T-cell (primary cell): ENCODE results near the gene RXRA. TPM values are rescaled to one million over a fixed set of nuclear protein-coding genes. Genes with fewer than 3 reads are reported as not detected.

Experiments used
- ATAC-seq, 4 experiments: fragments of 200-7000 bp in 3 of 4; fragments of 150-1000 bp in 1 of 4; cut with Tn5 transposase; replicated peaks in 1 of 4; 1 replicate in 3 of 4; 2 replicates in 1 of 4; pipeline ENCODE4 v1.10.0; 2021; ENCODE audit warnings: moderate library complexity in 3 of 4, mild to moderate bottlenecking in 2 of 4, moderate number of reproducible peaks in 1 of 4
- CTCF ChIA-PET, 2 donors: fragments of 300-600 bp; sonication (Branson Sonifier 250); formaldehyde crosslinking; loops; one replicate each; lab custom pipeline; 2022; ENCODE audit warnings: antibody characterized with exemption in 2 of 2; lab: Charles Lee
- POLR2A ChIA-PET, 2 donors: fragments of 300-600 bp; sonication (Branson Sonifier 250); formaldehyde crosslinking; loops; one replicate each; lab custom pipeline; 2022; ENCODE audit warnings: antibody characterized with exemption in 2 of 2; lab: Charles Lee
- DNase-seq, 35 experiments: peaks; one replicate each; pipeline versions ENCODE4 v3.0.0 to v3.0.0-alpha.2; 2013 to 2023
- H3K27ac ChIP-seq: one replicate; pipeline ENCODE4 v1.5.1; 2013; ENCODE audit warnings: low read length
- H3K27me3 ChIP-seq, 2 experiments: replicated peaks in 1 of 2; 1 replicate in 1 of 2; 2 replicates in 1 of 2; pipeline versions ENCODE4 v1.6.1 to v1.7.0; 2013; ENCODE audit warnings: low read length in 1 of 2, mixed read lengths in 1 of 2; ENCODE audit not compliant: control insufficient read depth in 2 of 2, insufficient read depth in 2 of 2; ENCODE audit errors: extremely low read depth in 1 of 2
- H3K36me3 ChIP-seq, 2 donors: 1 replicate in 1 of 2; 2 replicates in 1 of 2; pipeline versions ENCODE4 v1.6.1 to v1.7.0; 2013; ENCODE audit warnings: low read length in 1 of 2; ENCODE audit not compliant: control insufficient read depth in 2 of 2, insufficient read depth in 1 of 2; ENCODE audit errors: extremely low read depth in 1 of 2
- H3K4me1 ChIP-seq, 2 experiments: 1 replicate in 1 of 2; 2 replicates in 1 of 2; pipeline versions ENCODE4 v1.6.1 to v1.7.0; 2013; ENCODE audit warnings: low read length in 2 of 2, mixed read lengths in 1 of 2; ENCODE audit not compliant: insufficient read depth in 2 of 2, control insufficient read depth in 1 of 2; ENCODE audit errors: extremely low read depth in 1 of 2
- H3K4me3 ChIP-seq, 2 donors: 1 replicate in 1 of 2; 2 replicates in 1 of 2; pipeline versions ENCODE4 v1.5.1 to v1.7.0; 2013; ENCODE audit warnings: mild to moderate bottlenecking in 2 of 2, low read length in 1 of 2, moderate library complexity in 1 of 2; ENCODE audit not compliant: control insufficient read depth in 1 of 2; ENCODE audit errors: extremely low read depth in 1 of 2
- H3K9me3 ChIP-seq: 2 replicates; pipeline ENCODE4 v1.7.0; 2013
- H3K27ac Mint-ChIP-seq, 2 donors: one replicate each; pipeline ENCODE4 v1.8.0; 2020 to 2021; ENCODE audit warnings: mild to moderate bottlenecking in 2 of 2, mixed read lengths in 2 of 2
- H3K27me3 Mint-ChIP-seq, 2 donors: one replicate each; pipeline ENCODE4 v1.8.0; 2021 to 2022; ENCODE audit warnings: mixed read lengths in 2 of 2
- H3K36me3 Mint-ChIP-seq: one replicate; pipeline ENCODE4 v1.8.0; 2021; ENCODE audit warnings: mixed read lengths
- H3K4me1 Mint-ChIP-seq, 3 donors: one replicate each; pipeline ENCODE4 v1.8.0; 2020 to 2022; ENCODE audit warnings: mixed read lengths in 3 of 3, mild to moderate bottlenecking in 1 of 3
- H3K4me3 Mint-ChIP-seq, 3 donors: one replicate each; pipeline ENCODE4 v1.8.0; 2020 to 2022; ENCODE audit warnings: mild to moderate bottlenecking in 3 of 3, mixed read lengths in 3 of 3, moderate library complexity in 3 of 3
- H3K9me3 Mint-ChIP-seq, 3 donors: one replicate each; pipeline ENCODE4 v1.8.0; 2020 to 2022; ENCODE audit warnings: mixed read lengths in 3 of 3
- WGBS: methylation state at CpG from one replicate; pipeline ENCODE4 v1.1.5; 2013; ENCODE audit warnings: missing lambda C conversion rate; ENCODE audit not compliant: insufficient coverage; 5-methylcytosine and 5-hydroxymethylcytosine counted together
- total RNA-seq, 35 experiments: library from RNA in 6 of 35; stranded (reverse) in 6 of 35; fragments of 120-200 nt in 1 of 35; gene quantifications; one replicate each; pipeline versions ENCODE4 v1.2.1 to v1.2.4 and lab custom pipeline; 2013 to 2026

Gene RXRA
- total RNA-seq, 5 donors from 2014 or later (not counting 1 experiment from before 2014, with no cell fraction given): 5.6 to 17.7 (median 14.5) TPM

- Mint-ChIP-seq H3K27ac (no peak overlapping the region), H3K4me1 (peaks cover 0 to 3% (median 3%) of the 10 kb centered on the region in 3 donors), H3K36me3 (no peaks in the 10 kb centered on the region), H3K4me3 (no peak overlapping the region), H3K27me3 (peaks cover 0 to 10% of the 10 kb centered on the region in 2 donors), H3K9me3 (no peaks in the 10 kb centered on the region)
- 78% methylated on average over 11 of the region's 12 CpGs for WGBS
- Histone ChIP-seq H3K4me1 (peaks cover 0 to 11% of the 10 kb centered on the region in 2 experiments), H3K4me3 (no peak overlapping the region), H3K27me3 (peaks cover 0 to 56% of the 10 kb centered on the region in 2 experiments), H3K27ac (no peak overlapping the region), H3K9me3 (no peaks in the 10 kb centered on the region), H3K36me3 (no peaks in the 10 kb centered on the region)
- ChIA-PET CTCF (no interaction called here), POLR2A (no interaction called here)
- ATAC-seq: no peak
- no peak for DNase-seq
Observed at GRCh38 chr9:134289241-134289875, 36.9 kb upstream of the RXRA start.

DNA sequence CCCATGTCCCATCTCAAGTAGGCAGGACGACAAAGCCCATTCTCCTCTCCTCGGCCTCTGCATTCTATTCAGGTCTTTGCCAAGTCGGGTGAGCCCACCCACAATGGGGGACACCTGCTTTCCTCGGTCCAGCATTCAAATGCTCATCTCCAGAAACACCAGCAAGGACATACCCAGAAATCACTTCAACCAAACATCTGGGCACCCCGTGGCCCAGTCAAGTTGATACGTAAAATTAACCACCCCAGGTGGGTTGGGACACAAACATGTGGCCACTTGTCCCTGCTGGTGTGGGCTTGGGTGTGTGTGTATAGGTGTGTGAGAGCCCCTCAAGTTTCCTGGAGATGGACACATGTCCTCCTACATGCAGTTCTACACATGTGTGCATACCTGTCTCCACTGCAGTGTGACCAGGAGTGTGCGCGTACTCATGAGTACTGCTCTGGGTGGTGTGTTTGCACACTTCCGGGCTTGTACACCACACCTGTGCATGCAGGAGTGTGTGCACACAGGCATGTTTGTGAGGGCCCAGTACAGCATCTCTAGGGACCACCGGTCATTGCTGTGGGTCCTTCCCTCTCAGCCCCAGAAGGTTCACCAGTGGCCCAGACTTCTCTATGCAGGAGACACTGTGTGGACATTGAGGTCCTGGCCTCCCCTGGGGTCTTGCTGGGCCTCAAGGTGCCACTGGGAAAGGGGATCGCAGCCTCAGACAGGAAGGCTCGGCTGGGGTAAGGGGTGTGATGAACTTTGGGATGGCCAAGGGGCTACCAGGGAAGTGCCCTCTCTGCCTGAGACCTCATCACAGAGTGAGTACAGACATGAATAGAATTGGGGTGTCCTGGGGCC lies 35.4 kb upstream of the RXRA start:
- Mint-ChIP-seq H3K27me3 (peaks cover 0 to 10% of the 10 kb centered on the region in 2 donors), H3K36me3 (no peaks in the 10 kb centered on the region), H3K4me3 (no peak overlapping the region), H3K9me3 (no peaks in the 10 kb centered on the region), H3K4me1 (peaks cover 0 to 3% (median 3%) of the 10 kb centered on the region in 3 donors), H3K27ac (no peak overlapping the region)
- DNase-seq (no peak), ATAC-seq (no peak)
- WGBS: 85% methylated on average over 6 of the region's 12 CpGs
- Histone ChIP-seq H3K9me3 (no peaks in the 10 kb centered on the region), H3K4me3 (no peak overlapping the region), H3K4me1 (peaks cover 0 to 11% of the 10 kb centered on the region in 2 experiments), H3K27me3 (peaks cover 0 to 56% of the 10 kb centered on the region in 2 experiments), H3K27ac (no peak overlapping the region), H3K36me3 (no peaks in the 10 kb centered on the region)
- ChIA-PET CTCF (no interaction called here), POLR2A (no interaction called here)

DNA sequence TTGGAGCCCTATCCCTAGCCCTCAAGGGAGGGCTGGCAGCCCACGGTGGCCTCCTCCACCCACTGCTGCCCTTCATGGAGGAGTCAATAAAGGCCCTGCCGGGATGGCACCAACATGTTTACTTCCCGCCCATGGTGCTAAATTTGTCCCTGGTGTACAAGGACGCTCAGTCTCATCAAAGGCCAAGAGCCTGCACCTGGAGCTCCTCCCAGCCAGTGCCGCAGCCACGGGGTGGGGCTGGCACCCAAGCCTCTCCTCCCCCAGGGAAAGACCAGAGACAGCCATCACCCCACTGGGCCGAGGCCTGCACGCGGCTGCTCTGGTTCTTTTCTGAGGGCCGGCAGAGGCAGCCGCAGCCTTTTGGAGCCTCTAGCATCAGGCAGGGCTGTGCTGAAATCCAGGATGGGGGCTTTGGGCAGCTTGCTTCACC lies 34.8 kb upstream of the RXRA start:
- H3K27me3 Mint-ChIP-seq: peaks cover 0 to 10% of the 10 kb centered on the region in 2 donors
- Histone ChIP-seq H3K27me3 (peaks cover 0 to 60% of the 10 kb centered on the region in 2 experiments), H3K4me1 (peaks cover 0 to 16% of the 10 kb centered on the region in 2 experiments), H3K4me3 (no peak overlapping the region), H3K36me3 (no peaks in the 10 kb centered on the region), H3K9me3 (no peaks in the 10 kb centered on the region), H3K27ac (no peak overlapping the region)
- H3K4me1 Mint-ChIP-seq: peaks cover 0 to 3% (median 3%) of the 10 kb centered on the region in 3 donors
- no peak overlapping the region for H3K27ac Mint-ChIP-seq
- POLR2A ChIA-PET: no interaction called here
- 69% methylated on average over 11 of the region's 11 CpGs for WGBS
- ATAC-seq: no peak
- no peak overlapping the region for H3K4me3 Mint-ChIP-seq
- no peaks in the 10 kb centered on the region for H3K36me3 Mint-ChIP-seq
- CTCF ChIA-PET: no interaction called here
- DNase-seq: no peak
- H3K9me3 Mint-ChIP-seq: no peaks in the 10 kb centered on the region

DNA sequence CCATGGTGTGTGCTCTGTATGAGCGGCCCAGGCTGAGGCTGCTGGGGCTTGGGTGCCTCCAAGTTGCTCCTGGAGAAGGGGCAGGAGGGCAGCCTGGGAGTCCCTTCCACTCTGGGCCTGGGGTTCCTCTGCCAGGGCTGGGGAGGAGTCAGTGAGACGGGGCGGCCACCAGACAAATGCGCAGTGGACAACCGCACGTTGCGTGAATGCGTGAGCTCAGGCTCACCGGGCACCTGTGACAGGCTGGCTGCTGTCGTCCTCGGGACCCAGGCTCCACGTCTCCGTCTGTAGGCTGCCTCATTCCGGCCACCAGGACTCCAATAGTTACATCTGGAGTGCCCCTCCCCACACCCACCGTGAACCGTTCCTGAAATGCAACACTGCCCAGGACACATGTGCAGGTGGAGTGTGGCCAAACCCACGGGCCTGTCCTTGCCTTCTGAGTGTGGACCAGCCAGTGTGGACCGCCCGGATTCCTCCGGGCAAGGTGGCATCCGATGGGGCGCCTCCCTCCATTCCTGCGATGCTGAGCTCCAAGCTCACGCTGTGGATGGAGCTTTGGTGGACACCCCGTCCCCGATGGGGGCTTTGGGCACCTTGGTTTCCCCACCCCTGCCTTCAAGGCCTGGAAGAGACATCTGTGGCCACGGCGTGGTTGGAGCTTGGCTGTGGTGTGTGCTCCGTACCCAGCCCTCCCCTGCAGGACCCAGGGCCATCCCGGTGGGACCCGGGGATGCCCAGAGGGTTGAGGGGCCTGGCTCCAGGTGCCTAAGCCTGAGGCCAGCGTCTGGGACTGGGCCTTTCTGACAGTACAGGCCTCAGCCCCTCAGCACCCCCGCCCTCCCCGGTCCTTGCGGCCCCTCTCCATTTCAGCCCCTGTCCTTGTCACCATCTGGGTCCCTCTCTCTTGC lies 34.0 kb upstream of the RXRA start:
- no peaks in the 10 kb centered on the region for H3K36me3 Mint-ChIP-seq
- no peaks in the 10 kb centered on the region for H3K36me3 ChIP-seq
- H3K4me1 Mint-ChIP-seq: peaks cover 0 to 3% (median 3%) of the 10 kb centered on the region in 3 donors
- no peaks in the 10 kb centered on the region for H3K9me3 ChIP-seq
- peaks cover 0 to 59% of the 10 kb centered on the region in 2 experiments for H3K27me3 ChIP-seq
- ChIA-PET CTCF (no interaction called here), POLR2A (no interaction called here)
- no peak overlapping the region for H3K4me3 ChIP-seq
- H3K27ac ChIP-seq: no peak overlapping the region
- H3K4me3 Mint-ChIP-seq: no peak overlapping the region
- peaks cover 0 to 19% of the 10 kb centered on the region in 2 experiments for H3K4me1 ChIP-seq
- no peaks in the 10 kb centered on the region for H3K9me3 Mint-ChIP-seq
- no peak for ATAC-seq
- H3K27ac Mint-ChIP-seq: no peak overlapping the region
- DNase-seq: no peak
- H3K27me3 Mint-ChIP-seq: peaks cover 0 to 7% of the 10 kb centered on the region in 2 donors
- WGBS: 87% methylated on average over 30 of the region's 35 CpGs

- POLR2A ChIA-PET: no interaction called here
- H3K9me3 Mint-ChIP-seq: no peaks in the 10 kb centered on the region
- H3K36me3 Mint-ChIP-seq: no peaks in the 10 kb centered on the region
- Histone ChIP-seq H3K36me3 (no peaks in the 10 kb centered on the region), H3K4me1 (peaks cover 0 to 19% of the 10 kb centered on the region in 2 experiments), H3K27me3 (peaks cover 0 to 55% of the 10 kb centered on the region in 2 experiments), H3K4me3 (no peak overlapping the region), H3K27ac (no peak overlapping the region), H3K9me3 (no peaks in the 10 kb centered on the region)
- peak overlapping the region in 1 of 3 donors; percentile 41 for H3K4me3 Mint-ChIP-seq
- WGBS: 84% methylated on average over 9 of the region's 13 CpGs
- H3K27ac Mint-ChIP-seq: no peak overlapping the region
- DNase-seq: no peak
- no peak for ATAC-seq
- peaks cover 0 to 7% of the 10 kb centered on the region in 2 donors for H3K27me3 Mint-ChIP-seq
- CTCF ChIA-PET: no interaction called here
- H3K4me1 Mint-ChIP-seq: peaks cover 0 to 3% (median 3%) of the 10 kb centered on the region in 3 donors
Observed at GRCh38 chr9:134293031-134293521, 33.2 kb upstream of the RXRA start.
